PC-3 (cell line): ENCODE results near the gene IER5L. TPM values are rescaled to one million over a fixed set of nuclear protein-coding genes. Genes with fewer than 3 reads are reported as not detected.
A peak's percentile ranks its signal among the peaks of the same experiment; 100 is the strongest.

ENCODE experiments used
- ATAC-seq: fragments of 200-7000 bp; cut with Tn5 transposase; 2 replicates; pipeline ENCODE4 v1.9.1; 2020; ENCODE audit warnings: mild to moderate bottlenecking, moderate library complexity
- BruUV-seq: library from RNA; stranded (reverse); fragments of 400-500 nt; replicated peaks from 2 replicates; lab custom pipeline; 2021; lab: Mats Ljungman, UMichigan
- CTCF ChIA-PET: fragments of 300-600 bp; sonication (Branson Sonifier 250); formaldehyde crosslinking; loops from one replicate; lab custom pipeline; 2022; ENCODE audit warnings: antibody characterized with exemption; lab: Charles Lee
- POLR2A ChIA-PET: fragments of 300-600 bp; sonication (Branson Sonifier 250); formaldehyde crosslinking; loops from one replicate; lab custom pipeline; 2022; ENCODE audit warnings: antibody characterized with exemption; ENCODE audit not compliant: unreplicated experiment; lab: Charles Lee
- DNase-seq: peaks from one replicate; pipeline ENCODE4 v3.0.0-alpha.2; 2015
- H2AFZ ChIP-seq: fragments of 300-600 bp; sonication (generic); 2 replicates; pipeline ENCODE4 v1.6.0; 2016; ENCODE audit warnings: antibody characterized with exemption, low read length
- H3F3A ChIP-seq: fragments of 300-600 bp; sonication (generic); one replicate; pipeline ENCODE4 v1.6.0; 2017; ENCODE audit warnings: antibody characterized with exemption, low read length, control low read depth, mild to moderate bottlenecking; ENCODE audit not compliant: unreplicated experiment
- H3K27ac ChIP-seq: fragments of 300-600 bp; sonication (generic); 2 replicates; pipeline ENCODE4 v1.5.1; 2016; ENCODE audit warnings: mild to moderate bottlenecking, low read length
- H3K27me3 ChIP-seq: fragments of 300-600 bp; sonication (generic); 2 replicates; pipeline ENCODE4 v1.6.1; 2016; ENCODE audit warnings: low read length, mixed read lengths
- H3K36me3 ChIP-seq: fragments of 300-600 bp; sonication (generic); 2 replicates; pipeline ENCODE4 v1.6.1; 2016; ENCODE audit warnings: low read depth, mixed run types, low read length, mixed read lengths
- H3K4me1 ChIP-seq: fragments of 300-600 bp; sonication (generic); 2 replicates; pipeline ENCODE4 v1.5.1; 2016; ENCODE audit warnings: low read length; ENCODE audit not compliant: insufficient read depth
- H3K4me2 ChIP-seq: fragments of 300-600 bp; sonication (generic); 2 replicates; pipeline ENCODE4 v1.6.0; 2016; ENCODE audit warnings: low read length
- H3K4me3 ChIP-seq: fragments of 300-600 bp; sonication (generic); 2 replicates; pipeline ENCODE4 v1.5.1; 2016; ENCODE audit warnings: mild to moderate bottlenecking, low read length, mixed read lengths
- H3K79me2 ChIP-seq: fragments of 300-600 bp; sonication (generic); 2 replicates; pipeline ENCODE4 v1.6.1; 2017; ENCODE audit warnings: low read length, mixed read lengths
- H3K9ac ChIP-seq: fragments of 300-600 bp; sonication (generic); 2 replicates; pipeline ENCODE4 v1.6.0; 2016; ENCODE audit warnings: mild to moderate bottlenecking, low read length
- H3K9me2 ChIP-seq: fragments of 300-600 bp; sonication (generic); replicated peaks from 2 replicates; pipeline ENCODE4 v1.6.1; 2016; ENCODE audit warnings: mixed run types, low read length, mixed read lengths
- H3K9me3 ChIP-seq: fragments of 300-600 bp; sonication (generic); 2 replicates; pipeline ENCODE4 v1.6.1; 2016; ENCODE audit warnings: low read length, mixed read lengths
- H4K20me1 ChIP-seq: fragments of 300-600 bp; sonication (generic); 2 replicates; pipeline ENCODE4 v1.6.1; 2016; ENCODE audit warnings: low read length, mixed read lengths
- EZH2 ChIP-seq: fragments of 300-600 bp; sonication (generic); IDR thresholded peaks from one replicate; pipeline ENCODE4 v1.6.1; 2017; ENCODE audit warnings: antibody characterized with exemption, mild to moderate bottlenecking, low read length; ENCODE audit not compliant: unreplicated experiment
- EZH2phosphoT487 ChIP-seq: fragments of 300-600 bp; sonication (generic); IDR thresholded peaks from 2 replicates; pipeline ENCODE4 v1.6.1; 2018; ENCODE audit warnings: mild to moderate bottlenecking, antibody characterized with exemption, low read length, borderline replicate concordance
- intact Hi-C: fragments of 100-400 bp; cut with micrococcal nuclease; formaldehyde crosslinking; loops from 2 replicates; pipeline ENCODE4 v1.9.0; 2023
- total RNA-seq: library from RNA; depleted of rRNA; stranded (reverse); fragments of >200 nt; gene quantifications from 2 replicates; pipeline ENCODE4 v1.2.3, GENCODE V29; 2014
- TF ChIP-seq, protein P1 (sequence below): fragments of 300-600 bp; sonication (generic); conservative IDR thresholded peaks from 2 replicates; pipeline ENCODE4 v1.5.1; 2017; ENCODE audit warnings: antibody characterized with exemption, low read depth, mild to moderate bottlenecking, low read length

Gene IER5L
- total RNA-seq, 1 experiment from 2014 or later, result 46.1 TPM

DNA sequence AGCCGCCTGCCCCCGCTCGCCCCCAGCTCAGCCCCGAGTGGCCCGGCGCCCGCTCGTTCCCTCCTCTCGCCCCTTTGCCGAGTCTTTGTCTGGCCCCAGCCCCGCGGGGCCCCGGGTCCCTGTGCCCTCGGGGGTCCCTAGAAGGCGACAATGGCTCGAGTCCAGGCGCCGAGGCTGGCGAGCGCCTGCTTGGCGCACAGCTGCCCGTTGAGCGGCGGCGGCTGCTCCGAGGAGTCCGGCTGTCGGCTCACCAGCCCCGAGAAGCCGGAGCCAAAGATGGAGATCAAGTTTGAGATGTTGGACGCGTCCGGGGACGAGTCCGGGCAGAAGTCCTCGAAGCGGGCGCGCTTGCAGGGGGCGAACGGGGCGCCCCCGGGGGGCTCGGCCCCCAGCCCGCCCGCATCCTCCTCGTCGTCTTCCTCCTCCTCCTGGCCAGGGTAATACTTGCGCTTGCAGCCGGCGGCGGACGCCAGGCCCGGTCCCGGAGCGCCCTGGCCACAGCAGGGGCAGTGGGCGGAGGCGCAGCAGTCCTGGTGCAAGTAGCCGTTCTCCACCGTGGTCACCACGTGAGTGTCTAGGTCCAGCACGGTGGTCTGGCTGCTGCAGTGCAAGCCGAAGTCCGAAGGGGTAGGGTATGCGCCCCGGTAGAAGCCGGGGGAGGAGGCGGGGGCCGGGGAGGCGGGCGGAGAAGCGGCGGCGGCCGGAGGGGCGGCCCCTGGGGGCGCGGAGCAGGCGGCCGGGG is 1.2 kb downstream of the IER5L start:
- H3K27ac ChIP-seq, result no peak overlapping the region
- no TSS peak for BruUV-seq

DNA sequence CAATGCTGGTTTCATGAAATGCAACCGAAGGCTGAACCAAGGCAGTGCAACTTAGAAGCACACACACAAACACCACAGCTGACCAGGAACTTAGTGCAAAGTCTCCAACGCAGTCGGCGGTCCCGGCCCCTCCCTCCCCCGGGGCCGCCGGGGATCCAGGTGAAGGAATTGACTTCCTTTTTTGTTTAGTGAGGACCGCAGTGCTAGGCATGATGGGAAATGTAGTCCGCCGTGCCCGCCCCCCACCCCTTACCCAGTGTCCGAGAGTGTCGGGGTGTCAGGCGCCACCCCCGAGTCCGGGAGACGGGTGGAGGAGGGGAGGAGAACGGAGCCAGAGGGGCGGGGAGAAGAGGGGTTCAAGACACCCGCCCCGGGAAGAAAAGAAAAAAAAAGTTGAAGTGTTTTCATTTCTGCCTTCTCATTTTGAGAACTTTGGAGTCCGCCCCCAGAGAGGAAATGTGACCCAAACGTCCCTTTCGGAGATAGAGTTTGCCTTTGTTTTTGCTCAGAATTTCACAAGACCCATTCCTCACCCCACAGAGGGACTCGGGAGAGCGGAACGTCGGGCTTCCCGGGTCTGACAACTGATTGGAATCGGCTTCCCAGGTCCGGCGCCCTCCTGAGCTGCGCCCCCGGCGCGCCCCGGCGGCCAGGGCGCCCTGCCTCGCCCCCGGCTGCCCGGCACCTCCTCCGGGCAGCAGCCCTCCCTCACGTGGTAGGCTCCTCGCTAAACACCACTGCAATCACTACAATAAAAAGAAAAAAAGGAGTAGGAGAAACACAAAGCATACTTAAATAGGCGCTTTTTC is 2.0 kb downstream of the IER5L start:
- peak; percentile 85 for DNase-seq
- H3K27me3 ChIP-seq, result no peaks in the 10 kb centered on the region
- BruUV-seq, result no TSS peak
- intact Hi-C loops, result loop anchor here (2.0 to 10.0 kb wide), 5 partner anchors 37 to 436 kb away; no protein-coding TSS in a partner anchor
- peak overlapping the region; percentile 99 for H3K4me2 ChIP-seq
- H3K9ac ChIP-seq, result peak overlapping the region; percentile 87
- H3K27ac ChIP-seq, result peak overlapping the region; percentile 68
- peak overlapping the region; percentile 79 for H2AFZ ChIP-seq
- no peaks in the 10 kb centered on the region for H3F3A ChIP-seq
- H3K9me2 ChIP-seq, result no peaks in the 10 kb centered on the region
- peak; percentile 23 for ATAC-seq
- CTCF ChIA-PET, result no interaction called here
- H3K4me3 ChIP-seq, result peak overlapping the region; percentile 90
- POLR2A ChIA-PET, result no interaction called here
- no peaks in the 10 kb centered on the region for H3K36me3 ChIP-seq
- H3K9me3 ChIP-seq, result no peaks in the 10 kb centered on the region
- no peaks in the 10 kb centered on the region for H4K20me1 ChIP-seq
- H3K79me2 ChIP-seq, result peaks cover 22% of the 10 kb centered on the region
- TF ChIP-seq, protein P1, sequence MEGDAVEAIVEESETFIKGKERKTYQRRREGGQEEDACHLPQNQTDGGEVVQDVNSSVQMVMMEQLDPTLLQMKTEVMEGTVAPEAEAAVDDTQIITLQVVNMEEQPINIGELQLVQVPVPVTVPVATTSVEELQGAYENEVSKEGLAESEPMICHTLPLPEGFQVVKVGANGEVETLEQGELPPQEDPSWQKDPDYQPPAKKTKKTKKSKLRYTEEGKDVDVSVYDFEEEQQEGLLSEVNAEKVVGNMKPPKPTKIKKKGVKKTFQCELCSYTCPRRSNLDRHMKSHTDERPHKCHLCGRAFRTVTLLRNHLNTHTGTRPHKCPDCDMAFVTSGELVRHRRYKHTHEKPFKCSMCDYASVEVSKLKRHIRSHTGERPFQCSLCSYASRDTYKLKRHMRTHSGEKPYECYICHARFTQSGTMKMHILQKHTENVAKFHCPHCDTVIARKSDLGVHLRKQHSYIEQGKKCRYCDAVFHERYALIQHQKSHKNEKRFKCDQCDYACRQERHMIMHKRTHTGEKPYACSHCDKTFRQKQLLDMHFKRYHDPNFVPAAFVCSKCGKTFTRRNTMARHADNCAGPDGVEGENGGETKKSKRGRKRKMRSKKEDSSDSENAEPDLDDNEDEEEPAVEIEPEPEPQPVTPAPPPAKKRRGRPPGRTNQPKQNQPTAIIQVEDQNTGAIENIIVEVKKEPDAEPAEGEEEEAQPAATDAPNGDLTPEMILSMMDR, result no peak
- TF ChIP-seq EZH2 (no peak), EZH2phosphoT487 (no peak)
- H3K4me1 ChIP-seq, result peaks cover 18% of the 10 kb centered on the region

More for the DNA sequence above, 1.2 kb downstream of the IER5L start:
- DNase-seq, result peak; percentile 10
- peak overlapping the region; percentile 99 for H3K4me2 ChIP-seq
- no peaks in the 10 kb centered on the region for H3K9me2 ChIP-seq
- H3K27me3 ChIP-seq, result no peaks in the 10 kb centered on the region
- H3K36me3 ChIP-seq, result no peaks in the 10 kb centered on the region
- CTCF ChIA-PET, result no interaction called here
- peak overlapping the region; percentile 90 for H3K4me3 ChIP-seq
- no peaks in the 10 kb centered on the region for H3F3A ChIP-seq
- H4K20me1 ChIP-seq, result no peaks in the 10 kb centered on the region
- TF ChIP-seq, protein P1, result no peak
- TF ChIP-seq EZH2 (no peak), EZH2phosphoT487 (no peak)
- peaks cover 22% of the 10 kb centered on the region for H3K79me2 ChIP-seq
- H2AFZ ChIP-seq, result no peak overlapping the region
- POLR2A ChIA-PET, result interaction anchor here (0.6 kb wide), 1 partner anchor 511 kb away, joined by 4 read pairs; no protein-coding TSS in a partner anchor
- H3K9ac ChIP-seq, result peak overlapping the region; percentile 87
- no peaks in the 10 kb centered on the region for H3K9me3 ChIP-seq
- no peak for ATAC-seq
- intact Hi-C loops, result loop anchor here (2.0 to 10.0 kb wide), 3 partner anchors 158 to 435 kb away; no protein-coding TSS in a partner anchor
- peaks cover 18% of the 10 kb centered on the region for H3K4me1 ChIP-seq
